ENCODE data around the gene NPIPB2. TPM values are rescaled to one million over a fixed set of nuclear protein-coding genes. Genes with fewer than 3 reads are reported as not detected.

The NPIPB2 gene
- total and polyA plus RNA-seq, 2 of the 13 experiments (the other 11 are each of a cell fraction or from before 2014, with no cell fraction given): 1.8 to 4.1 TPM

- TF ChIP-seq ZNF362 (CRISPR knock-in tag; IDR thresholded peaks at IDR 0.05; ENCODE audit: borderline replicate concordance) (no peak), ZNF17 (CRISPR knock-in tag; IDR thresholded peaks at IDR 0.05) (peak; percentile 60; the same call in 1 of the 2 replicates), ZNF10 (CRISPR knock-in tag; IDR thresholded peaks at IDR 0.05; ENCODE audit: borderline replicate concordance, low read depth) (no peak), SALL2 (CRISPR knock-in tag; IDR thresholded peaks at IDR 0.05) (no peak; the same call in 1 of the 2 replicates), ZNF260 (CRISPR knock-in tag; IDR thresholded peaks at IDR 0.05; ENCODE audit: borderline replicate concordance, low read depth) (no peak), U2AF1 (optimal IDR thresholded peaks at IDR 0.05; ENCODE audit: low read depth, low read length) (no peak), DNMT1 (CRISPR knock-in tag; IDR thresholded peaks at IDR 0.05) (no peak), ZNF296 (CRISPR knock-in tag; conservative IDR thresholded peaks at IDR 0.05) (no peak), ZNF556 (CRISPR knock-in tag; IDR thresholded peaks at IDR 0.05; ENCODE audit: borderline replicate concordance) (no peak), RCOR2 (CRISPR knock-in tag; IDR thresholded peaks at IDR 0.05) (peak; percentile 52; the same call in 1 of the 2 replicates), KDM5B (CRISPR knock-in tag; IDR thresholded peaks at IDR 0.05; ENCODE audit: borderline replicate concordance) (no peak), SIX4 (CRISPR knock-in tag; IDR thresholded peaks at IDR 0.05) (peak; percentile 50), SUZ12 (IDR thresholded peaks at IDR 0.05; ENCODE audit: low read depth, low read length) (no peak), TCF7L2 (IDR thresholded peaks at IDR 0.05; ENCODE audit: low read depth, low read length) (no peak), ZNF652 (CRISPR knock-in tag; IDR thresholded peaks at IDR 0.05; ENCODE audit: borderline replicate concordance, low read depth) (no peak), HMG20A (CRISPR knock-in tag; IDR thresholded peaks at IDR 0.05; ENCODE audit: borderline replicate concordance) (peak; percentile 67; the same call in 1 of the 2 replicates), HDAC6 (IDR thresholded peaks at IDR 0.05; ENCODE audit: low read depth, low read length) (no peak), ZNF142 (CRISPR knock-in tag; IDR thresholded peaks at IDR 0.05) (peak; percentile 42; the same call in 1 of the 2 replicates), THAP8 (CRISPR knock-in tag; IDR thresholded peaks at IDR 0.05; ENCODE audit: borderline replicate concordance) (no peak), ZNF572 (CRISPR knock-in tag; IDR thresholded peaks at IDR 0.05) (no peak), ZNF33A (CRISPR knock-in tag; IDR thresholded peaks at IDR 0.05; ENCODE audit: borderline replicate concordance) (peak; percentile 97; the same call in 1 of the 2 replicates), RBM39 (IDR thresholded peaks at IDR 0.05; ENCODE audit: low read depth, low read length, poor library complexity, severe bottlenecking) (no peak), U2AF2 (IDR thresholded peaks at IDR 0.05; ENCODE audit: low read depth, low read length) (no peak)
Measured at GRCh38 chr16:11916524-11917285, 25.1 kb downstream of the NPIPB2 start (continued).
